ENCODE measurements around the gene STK39. TPM values are rescaled to one million over a fixed set of nuclear protein-coding genes. Genes with fewer than 3 reads are reported as not detected.

Gene STK39
- total RNA-seq, 1 donor from 2014 or later = 18.5 TPM

GRCh38 chr2:168230389-168230788 lies 17.0 kb downstream of the STK39 start:
- CTCF ChIA-PET = no interaction called here
- intact Hi-C loops (cut with micrococcal nuclease) = no loop called here
- no peak for ATAC-seq (ENCODE audit: low read depth)

GRCh38 chr2:168224346-168224745 lies 23.0 kb downstream of the STK39 start:
- no peak for DNase-seq
- POLR2A ChIA-PET = no interaction called here
- TF ChIP-seq CTCF (IDR thresholded peaks at IDR 0.05) = no peak
- Mint-ChIP-seq H3K36me3 (ENCODE audit: low read depth) (peaks cover 4% of the 10 kb centered on the region), H3K9me3 (no peaks in the 10 kb centered on the region), H3K4me1 (peaks cover 2% of the 10 kb centered on the region), H3K27me3 (no peaks in the 10 kb centered on the region), H3K27ac (no peak overlapping the region), H3K4me3 (no peak overlapping the region)
- ATAC-seq (ENCODE audit: low read depth) = no peak
- intact Hi-C loops (cut with micrococcal nuclease) = loop anchor here (2.0 kb wide), 1 partner anchor 14 kb away; no protein-coding TSS in a partner anchor
- CTCF ChIA-PET = no interaction called here

More at GRCh38 chr2:168230389-168230788, 17.0 kb downstream of the STK39 start:
- H3K36me3 Mint-ChIP-seq (ENCODE audit: low read depth) = peaks cover 9% of the 10 kb centered on the region
- POLR2A ChIA-PET = no interaction called here
- no peak overlapping the region for H3K4me3 Mint-ChIP-seq
- H3K4me1 Mint-ChIP-seq = peaks cover 7% of the 10 kb centered on the region
- no peaks in the 10 kb centered on the region for H3K9me3 Mint-ChIP-seq
- H3K27me3 Mint-ChIP-seq = no peaks in the 10 kb centered on the region
- H3K27ac Mint-ChIP-seq = no peak overlapping the region
- no peak for DNase-seq
- TF ChIP-seq CTCF (IDR thresholded peaks at IDR 0.05) = no peak

- CTCF ChIA-PET = no interaction called here
Observed at GRCh38 chr2:168222088-168222487, 25.3 kb downstream of the STK39 start.

DNA sequence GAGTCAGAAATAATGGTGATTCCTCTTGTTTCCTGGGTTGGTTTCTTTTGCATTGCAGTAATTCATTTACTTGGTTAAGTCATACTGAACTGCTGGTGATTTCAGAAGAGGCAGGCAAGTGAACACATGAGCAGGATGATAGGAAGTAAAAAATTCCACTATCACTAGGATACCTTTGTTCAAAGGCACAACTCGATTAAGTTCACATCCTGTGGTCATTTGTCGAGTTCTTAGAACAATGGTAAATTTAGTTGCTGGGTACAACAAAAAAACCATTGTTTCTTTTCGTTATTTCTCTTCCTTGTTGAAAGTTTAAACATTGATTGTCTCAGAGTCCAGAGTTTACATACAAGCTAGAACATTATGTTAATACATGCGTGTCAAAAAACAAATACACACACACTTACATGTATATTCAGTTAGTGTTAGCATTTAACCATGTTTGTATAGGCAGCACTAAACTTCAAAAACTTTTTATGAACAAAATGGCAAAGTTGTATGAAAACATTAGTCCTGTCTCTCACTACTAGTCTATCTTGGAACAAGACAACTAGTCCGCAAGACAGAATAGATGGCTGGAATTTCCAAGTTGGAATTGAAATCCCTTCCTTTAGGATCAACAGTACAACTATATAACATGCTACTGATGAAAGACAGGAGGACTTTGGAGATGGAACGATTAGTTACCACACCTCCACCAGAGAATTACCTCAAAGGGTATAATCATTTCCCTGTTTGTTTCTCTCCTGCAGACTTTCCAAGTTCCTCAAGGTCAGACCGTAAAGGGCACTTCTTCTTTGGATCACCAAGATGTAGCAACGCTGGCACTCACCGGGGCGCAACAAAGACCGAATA lies 26.2 kb downstream of the STK39 start:
- intact Hi-C loops (cut with micrococcal nuclease) = no loop called here
- H3K27ac Mint-ChIP-seq = no peak overlapping the region
- ChIA-PET POLR2A (no interaction called here), CTCF (no interaction called here)
- peaks cover 2% of the 10 kb centered on the region for H3K4me1 Mint-ChIP-seq
- no peaks in the 10 kb centered on the region for H3K27me3 Mint-ChIP-seq
- no peaks in the 10 kb centered on the region for H3K9me3 Mint-ChIP-seq
- H3K4me3 Mint-ChIP-seq = no peak overlapping the region
- no peak for ATAC-seq (ENCODE audit: low read depth)
- no peak for DNase-seq
- no peak for TF ChIP-seq CTCF (IDR thresholded peaks at IDR 0.05)
- H3K36me3 Mint-ChIP-seq (ENCODE audit: low read depth) = peaks cover 2% of the 10 kb centered on the region

More at GRCh38 chr2:168222088-168222487, 25.3 kb downstream of the STK39 start:
- Mint-ChIP-seq H3K9me3 (no peaks in the 10 kb centered on the region), H3K27me3 (no peaks in the 10 kb centered on the region), H3K36me3 (ENCODE audit: low read depth) (peaks cover 2% of the 10 kb centered on the region), H3K27ac (no peak overlapping the region), H3K4me3 (no peak overlapping the region), H3K4me1 (peaks cover 2% of the 10 kb centered on the region)
- no peak for DNase-seq
- no peak for ATAC-seq (ENCODE audit: low read depth)
- POLR2A ChIA-PET = no interaction called here
- no peak for TF ChIP-seq CTCF (IDR thresholded peaks at IDR 0.05)
- intact Hi-C loops (cut with micrococcal nuclease) = no loop called here

DNA sequence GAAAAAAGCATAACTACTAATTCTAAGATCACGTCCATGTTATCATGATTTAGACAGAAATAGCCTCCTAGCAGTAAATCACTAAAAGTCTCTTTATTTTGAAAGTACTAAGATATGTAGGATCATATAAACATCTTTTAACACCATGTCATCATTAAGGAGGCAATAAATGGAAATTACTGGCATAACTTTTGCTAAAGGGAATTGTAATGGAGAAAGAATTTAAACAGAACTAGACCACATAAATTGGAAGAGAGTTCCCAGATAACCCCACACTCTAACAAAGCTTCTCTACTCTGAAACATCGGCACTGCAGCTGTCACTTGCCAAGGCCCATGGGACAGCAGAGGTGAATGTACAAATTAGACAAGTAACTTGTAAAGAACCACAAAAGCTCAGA lies 29.5 kb downstream of the STK39 start:
- peaks cover 3% of the 10 kb centered on the region for H3K4me1 Mint-ChIP-seq
- intact Hi-C loops (cut with micrococcal nuclease) = no loop called here
- ATAC-seq (ENCODE audit: low read depth) = no peak
- TF ChIP-seq CTCF (IDR thresholded peaks at IDR 0.05) = no peak
- ChIA-PET POLR2A (no interaction called here), CTCF (no interaction called here)
- H3K36me3 Mint-ChIP-seq (ENCODE audit: low read depth) = peaks cover 2% of the 10 kb centered on the region
- no peak for DNase-seq
- no peak overlapping the region for H3K27ac Mint-ChIP-seq
- H3K9me3 Mint-ChIP-seq = no peaks in the 10 kb centered on the region
- no peaks in the 10 kb centered on the region for H3K27me3 Mint-ChIP-seq
- no peak overlapping the region for H3K4me3 Mint-ChIP-seq

All from activated B cell treated with CpG ODN at 0.5 μM for 24 hours (primary cell).